K562 (cell line): Measurements from ENCODE around the gene SNRPD2. TPM values are rescaled to one million over a fixed set of nuclear protein-coding genes. Genes with fewer than 3 reads are reported as not detected.

Experiments
- BRF1 ChIP-seq: IDR thresholded peaks from 3 replicates; pipeline ENCODE4 v1.6.1; 2011; ENCODE audit warnings: borderline replicate concordance, mild to moderate bottlenecking; ENCODE audit not compliant: insufficient read length; ENCODE audit errors: extremely low read depth
- DLX4 ChIP-seq: fragments of 250-450 bp; sonication (Bioruptor Pico); IDR thresholded peaks from 2 replicates; pipeline ENCODE4 v1.6.1; 2021; ENCODE audit warnings: mild to moderate bottlenecking
- E2F6 ChIP-seq, 2 experiments: IDR thresholded peaks; 2 replicates each; pipeline ENCODE4 v1.6.1; 2011; ENCODE audit warnings: borderline replicate concordance in 1 of 2, control low read depth in 1 of 2, low read depth in 1 of 2, low read length in 1 of 2, mild to moderate bottlenecking in 1 of 2, mixed read lengths in 1 of 2, moderate library complexity in 1 of 2; ENCODE audit not compliant: insufficient read depth in 1 of 2, insufficient read length in 1 of 2, poor library complexity in 1 of 2, severe bottlenecking in 1 of 2; ENCODE audit errors: extremely low read depth in 1 of 2
- FOXM1 ChIP-seq, 2 experiments: fragments of 450-650 bp in 1 of 2; sonication (generic) in 1 of 2; formaldehyde crosslinking in 1 of 2; IDR thresholded peaks; 2 replicates each; pipeline versions ENCODE4 v1.6.1 to v1.9.0; 2017 to 2022; ENCODE audit warnings: low read depth in 2 of 2, mild to moderate bottlenecking in 2 of 2, missing genetic modification reagents in 1 of 2, moderate library complexity in 1 of 2
- HBP1 ChIP-seq: fragments of 450-650 bp; formaldehyde crosslinking; IDR thresholded peaks from 2 replicates; pipeline ENCODE4 v1.4.0; 2022; ENCODE audit warnings: missing genetic modification characterization
- HCFC1 ChIP-seq: IDR thresholded peaks from 2 replicates; pipeline ENCODE4 v1.6.1; 2012; ENCODE audit warnings: low read depth, low read length, improper control_type of control experiment
- HSF4 ChIP-seq: fragments of 250-450 bp; sonication (Bioruptor Pico); IDR thresholded peaks from 2 replicates; pipeline ENCODE4 v2.1.2; 2022; ENCODE audit warnings: mild to moderate bottlenecking, moderate library complexity, borderline replicate concordance
- KLF6 ChIP-seq: fragments of 250-450 bp; sonication (Bioruptor Pico); IDR thresholded peaks from 2 replicates; pipeline ENCODE4 v1.4.0; 2020; ENCODE audit warnings: mild to moderate bottlenecking, moderate library complexity, borderline replicate concordance
- PHF8 ChIP-seq: fragments of 200-600 bp; sonication (generic); IDR thresholded peaks from 2 replicates; pipeline ENCODE4 v1.6.1; 2012; ENCODE audit warnings: mixed run types, mild to moderate bottlenecking, inconsistent platforms, low read length, moderate library complexity, borderline replicate concordance
- SP2 ChIP-seq: IDR thresholded peaks from 2 replicates; pipeline ENCODE4 v1.6.1; 2011; ENCODE audit warnings: mild to moderate bottlenecking, low read depth, low read length, moderate library complexity; ENCODE audit not compliant: poor library complexity, severe bottlenecking; ENCODE audit errors: extremely low read depth
- SRSF9 ChIP-seq: fragments of 200-400 bp; formaldehyde crosslinking; IDR thresholded peaks from 2 replicates; pipeline ENCODE4 v1.6.1; 2017; ENCODE audit warnings: low read depth, low read length, borderline replicate concordance
- TGIF2 ChIP-seq: sonication (generic); formaldehyde crosslinking; IDR thresholded peaks from 2 replicates; pipeline ENCODE4 v1.8.1; 2022; ENCODE audit warnings: mild to moderate bottlenecking, missing genetic modification reagents, moderate library complexity
- THRB ChIP-seq: fragments of 450-650 bp; formaldehyde crosslinking; conservative IDR thresholded peaks from 2 replicates; pipeline ENCODE4 v1.4.0; 2022; ENCODE audit warnings: mild to moderate bottlenecking, missing genetic modification characterization
- WHSC1 ChIP-seq: IDR thresholded peaks from one replicate; pipeline ENCODE4 v1.6.1; 2012; ENCODE audit warnings: low read length, control low read depth, inconsistent platforms
- ZBTB7A ChIP-seq: IDR thresholded peaks from 2 replicates; pipeline ENCODE4 v1.6.1; 2011; ENCODE audit warnings: low read depth, mild to moderate bottlenecking, low read length, moderate library complexity, borderline replicate concordance; ENCODE audit not compliant: control insufficient read depth
- ZFP1 ChIP-seq: fragments of 450-650 bp; formaldehyde crosslinking; IDR thresholded peaks from 2 replicates; pipeline ENCODE4 v1.4.0; 2020; ENCODE audit warnings: mild to moderate bottlenecking, mixed read lengths
- ZNF507 ChIP-seq: conservative IDR thresholded peaks from 2 replicates; pipeline ENCODE4 v1.6.1; 2017; ENCODE audit warnings: missing genetic modification characterization, missing compliant biosample characterization
- ZNF589 ChIP-seq: fragments of 200-800 bp; sonication (Bioruptor generic); IDR thresholded peaks from 2 replicates; pipeline ENCODE4 v1.6.1; 2016; ENCODE audit warnings: low read depth, missing genetic modification characterization, missing compliant biosample characterization
- ZNF655 ChIP-seq: fragments of 250-450 bp; sonication (Bioruptor Pico); IDR thresholded peaks from 2 replicates; pipeline ENCODE4 v1.5.0; 2021
- polyA plus RNA-seq, 8 experiments: library from polyadenylated mRNA; depleted of rRNA in 4 of 8; stranded (reverse) in 5 of 8; unstranded in 3 of 8; fragments of >200 nt; fragmentation: Nextera tagmentation in 2 of 8; fragmentation: Illumina TruSeq in 1 of 8; extraction: Ambion mirVana in 2 of 8; extraction: Trizol in 1 of 8; gene quantifications; 2 replicates each; pipeline versions ENCODE4 v1.2.1 to v1.2.3, GENCODE V29; 2011 to 2014; ENCODE audit warnings: inconsistent platforms in 1 of 8, missing spikeins in 1 of 8
- total RNA-seq, 7 experiments: library from RNA; depleted of rRNA in 6 of 7; stranded (reverse); fragments of >200 nt in 6 of 7; fragmentation: Illumina TruSeq in 2 of 7; extraction: Trizol in 2 of 7; gene quantifications; 2 replicates each; pipeline versions ENCODE4 v1.2.1 to v1.2.3, GENCODE V29; 2011 to 2021; ENCODE audit warnings: low replicate concordance in 1 of 7

The SNRPD2 gene
- total and polyA plus RNA-seq, 9 of the 15 experiments (the other 6 are each of a cell fraction or from before 2014, with no cell fraction given), result 728 to 4,411 (median 1,029) TPM

- TF ChIP-seq E2F6 (IDR thresholded peaks at IDR 0.05; ENCODE audit: borderline replicate concordance in 1 of 2, extremely low read depth in 1 of 2, insufficient read depth in 1 of 2, insufficient read length in 1 of 2, low read depth in 1 of 2, low read length in 1 of 2, poor library complexity in 1 of 2, severe bottlenecking in 1 of 2), result peak; percentile 20 to 56
- TF ChIP-seq ZBTB7A, result peak; percentile 91
- no peak for TF ChIP-seq DLX4 (CRISPR knock-in tag)
- TF ChIP-seq HBP1 (CRISPR knock-in tag), result no peak
- TF ChIP-seq BRF1, result no peak
- TF ChIP-seq KLF6 (CRISPR knock-in tag), result no peak
- TF ChIP-seq SRSF9, result no peak
- TF ChIP-seq SP2, result peak; percentile 56
- TF ChIP-seq ZNF507, result no peak
- TF ChIP-seq WHSC1, result no peak
- TF ChIP-seq HSF4 (CRISPR knock-in tag), result no peak
- no peak for TF ChIP-seq FOXM1 (IDR thresholded peaks at IDR 0.05; ENCODE audit: low read depth)
- TF ChIP-seq FOXM1 (CRISPR knock-in tag; IDR thresholded peaks at IDR 0.05; ENCODE audit: low read depth), result no peak
- no peak for TF ChIP-seq HCFC1
- no peak for TF ChIP-seq ZNF589 (CRISPR knock-in tag)
- peak; percentile 85; the same call in 1 of the 2 replicates for TF ChIP-seq PHF8
- no peak for TF ChIP-seq TGIF2 (CRISPR knock-in tag)
- no peak for TF ChIP-seq THRB (CRISPR knock-in tag)
- TF ChIP-seq ZFP1 (CRISPR knock-in tag), result no peak
- no peak for TF ChIP-seq ZNF655
Observed at GRCh38 chr19:45692187-45693105, 693 bp upstream of the SNRPD2 start, which contains the start of gene QPCTL (continued).
